COLO668 (cell line): ENCODE data around the gene ATF7IP.

Source experiments
- DNase-seq: peaks from one replicate; lab custom pipeline; 2025; ENCODE audit not compliant: unreplicated experiment; lab: John Stamatoyannopoulos, UW

Gene ATF7IP

DNA sequence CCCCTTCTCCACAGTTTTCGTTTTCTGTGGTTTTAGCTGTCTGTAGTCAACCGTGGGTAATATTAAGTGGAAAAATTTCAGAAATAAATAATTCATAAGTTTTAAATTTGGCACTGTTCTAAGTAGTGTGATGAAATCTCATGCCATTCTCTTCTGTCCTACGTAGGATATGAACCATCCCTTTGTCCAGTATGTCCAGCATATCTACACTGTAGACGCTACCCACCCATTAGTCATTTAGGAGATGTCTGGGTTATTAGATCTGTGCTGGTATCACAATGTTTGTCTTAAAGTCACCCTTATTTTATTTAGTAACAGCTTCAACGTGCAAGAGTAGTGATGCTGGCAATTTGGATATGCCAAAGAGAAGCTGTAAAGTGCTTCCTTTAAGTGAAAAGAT, 44.7 kb downstream of the ATF7IP start:
- DNase-seq, result no peak

DNA sequence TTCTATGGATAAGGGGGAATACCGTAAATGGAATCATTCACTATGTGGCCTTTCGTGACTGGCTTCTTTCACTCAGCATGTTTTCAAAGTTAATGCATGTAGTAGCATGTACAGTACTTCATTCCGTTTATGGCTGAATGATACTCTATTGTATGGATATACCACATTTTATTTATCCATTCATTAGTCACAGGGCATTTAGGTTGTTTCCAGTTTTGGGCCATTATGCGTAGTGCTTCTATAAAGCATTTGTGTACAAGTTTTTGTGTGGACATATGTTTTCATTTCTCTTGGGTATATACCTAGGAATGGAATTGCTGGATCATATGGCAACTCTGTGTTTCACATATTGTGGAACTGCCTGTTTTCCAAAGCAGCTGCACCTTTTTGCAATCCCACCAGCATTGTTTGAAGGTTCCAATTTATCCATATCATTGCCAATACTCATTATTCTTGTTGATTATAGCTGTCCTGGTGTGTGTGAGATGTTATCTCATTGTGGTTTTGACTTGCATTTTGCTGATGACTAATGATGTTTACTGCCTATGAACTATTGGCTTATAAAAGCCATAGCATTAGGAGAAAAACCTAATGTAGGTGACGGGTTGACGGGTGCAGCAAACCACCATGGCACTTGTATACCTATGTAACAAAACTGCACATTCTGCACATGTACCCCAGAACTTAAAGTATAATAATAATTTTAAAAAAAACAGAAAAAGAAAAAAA, 45.5 kb downstream of the ATF7IP start:
- no peak for DNase-seq

DNA sequence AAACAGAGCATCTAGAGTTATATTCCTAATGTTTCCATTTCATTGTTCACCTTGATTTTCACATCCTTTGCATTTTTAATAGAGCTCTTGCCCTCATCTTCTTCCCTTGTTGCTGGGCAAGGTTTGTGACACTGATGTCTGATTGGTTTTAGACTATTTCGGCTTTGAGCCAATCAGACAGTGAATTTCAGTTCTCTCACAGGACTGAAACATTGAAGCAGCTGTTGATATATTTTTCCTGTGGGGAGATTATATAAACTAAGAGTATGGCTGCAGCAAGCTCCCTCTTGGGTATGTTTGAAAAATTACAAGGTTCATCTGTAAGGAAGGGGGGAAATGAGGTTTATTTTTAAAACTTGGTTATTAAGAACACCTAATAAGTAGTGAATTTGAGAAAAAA, 51.2 kb downstream of the ATF7IP start:
- DNase-seq, result no peak

DNA sequence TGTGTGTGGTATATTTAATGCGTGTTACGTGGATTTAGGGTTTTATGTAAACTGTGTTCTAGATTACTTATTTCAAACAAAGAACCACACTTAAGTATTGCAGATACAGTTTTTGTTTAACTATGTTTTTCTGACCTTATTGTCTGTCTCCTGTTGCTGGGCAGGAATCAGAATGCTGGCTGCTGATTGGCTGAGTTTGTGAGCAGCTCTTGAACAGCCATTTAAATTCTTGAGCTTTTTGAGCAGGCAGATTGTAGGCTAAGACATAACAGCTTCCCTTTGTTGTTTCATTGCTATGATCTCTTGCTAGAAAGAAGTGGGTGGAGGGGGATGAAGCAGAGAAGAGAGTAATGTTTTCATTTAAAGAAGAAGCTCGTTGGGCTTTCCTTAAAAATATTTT, 52.2 kb downstream of the ATF7IP start:
- DNase-seq, result no peak

DNA sequence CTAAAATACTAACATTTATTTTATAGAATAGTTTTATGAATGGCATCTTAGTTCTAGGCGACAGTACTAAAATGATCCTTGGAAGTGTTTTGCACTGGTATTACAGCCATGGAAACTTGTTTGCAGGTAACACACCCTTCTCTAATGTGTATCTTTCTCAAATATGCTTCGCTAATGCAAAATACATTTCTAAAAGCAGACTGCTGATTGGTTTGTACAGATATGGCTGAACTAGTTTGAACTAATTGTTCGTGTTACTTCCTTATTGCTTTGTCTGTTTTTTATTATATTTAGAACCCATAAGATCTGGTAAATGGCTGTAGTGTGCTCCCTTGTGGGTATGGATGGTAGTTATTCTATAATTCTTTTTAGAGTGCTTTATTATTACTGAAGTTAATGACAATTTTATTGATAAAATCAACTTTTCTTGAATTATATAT, 53.0 kb downstream of the ATF7IP start:
- no peak for DNase-seq

DNA sequence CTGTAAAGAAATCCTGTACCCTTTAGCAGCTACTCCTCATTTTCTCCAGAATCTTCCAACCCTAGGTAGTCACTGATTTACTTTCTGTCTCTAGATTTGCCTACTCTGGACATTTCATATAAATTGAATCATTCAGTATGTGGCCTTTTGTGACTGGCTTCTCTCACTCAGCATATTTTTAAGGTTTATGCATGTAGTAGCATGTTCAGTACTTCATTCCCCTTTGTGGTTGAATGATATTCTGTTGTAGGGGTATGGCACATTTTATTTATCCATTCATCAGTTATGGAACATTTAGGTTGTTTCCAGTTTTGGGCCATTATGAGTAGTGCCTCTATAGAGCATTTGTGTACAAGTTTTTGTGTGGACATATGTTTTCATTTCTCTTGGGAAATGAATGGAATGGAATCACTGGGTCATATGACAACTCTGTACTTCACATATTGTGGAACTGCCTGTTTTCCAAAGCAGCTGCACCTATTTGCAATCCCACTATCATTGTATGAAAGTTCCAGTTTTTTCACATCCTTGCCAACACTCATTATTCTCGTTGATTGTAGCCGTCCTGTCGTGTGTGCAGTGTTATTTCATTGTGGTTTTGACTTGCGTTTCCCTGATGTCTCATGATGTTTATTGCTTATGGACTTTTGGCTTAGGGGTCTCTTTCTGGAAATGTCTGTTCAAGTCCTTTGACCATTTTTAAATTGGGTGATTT, 57.2 kb downstream of the ATF7IP start:
- DNase-seq, result no peak

DNA sequence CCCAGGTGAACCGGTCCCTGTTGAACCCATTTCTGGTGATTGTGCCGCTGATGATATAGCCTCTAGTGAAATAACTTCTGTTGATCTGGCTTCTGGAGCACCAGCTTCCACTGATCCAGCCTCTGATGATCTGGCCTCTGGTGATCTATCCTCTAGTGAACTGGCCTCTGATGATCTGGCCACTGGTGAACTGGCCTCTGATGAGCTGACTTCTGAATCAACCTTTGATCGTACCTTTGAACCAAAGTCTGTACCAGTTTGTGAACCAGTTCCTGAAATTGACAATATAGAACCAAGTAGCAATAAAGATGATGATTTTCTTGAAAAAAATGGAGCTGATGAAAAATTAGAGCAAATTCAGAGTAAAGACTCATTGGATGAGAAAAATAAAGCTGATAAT, 59.1 kb downstream of the ATF7IP start:
- DNase-seq, result no peak

DNA sequence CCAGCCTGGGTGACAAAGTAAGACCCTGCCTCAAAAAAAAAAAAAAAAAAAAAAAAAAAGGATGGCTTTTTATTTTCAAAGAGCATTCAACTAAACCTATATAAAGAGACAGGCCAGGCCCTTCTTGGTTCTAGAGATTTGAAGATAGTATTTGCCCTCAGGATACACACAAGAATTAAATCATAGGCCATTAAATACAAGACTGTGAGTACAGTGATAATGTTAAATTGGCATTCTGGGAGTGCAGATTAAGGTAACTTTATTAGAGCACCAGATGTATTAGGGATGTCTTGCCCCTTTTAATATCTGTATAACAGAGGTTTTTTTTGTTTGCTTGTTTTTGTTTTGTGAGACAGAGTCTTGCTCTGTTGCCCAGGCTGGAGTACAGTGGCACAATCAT, 61.3 kb downstream of the ATF7IP start:
- DNase-seq, result no peak

DNA sequence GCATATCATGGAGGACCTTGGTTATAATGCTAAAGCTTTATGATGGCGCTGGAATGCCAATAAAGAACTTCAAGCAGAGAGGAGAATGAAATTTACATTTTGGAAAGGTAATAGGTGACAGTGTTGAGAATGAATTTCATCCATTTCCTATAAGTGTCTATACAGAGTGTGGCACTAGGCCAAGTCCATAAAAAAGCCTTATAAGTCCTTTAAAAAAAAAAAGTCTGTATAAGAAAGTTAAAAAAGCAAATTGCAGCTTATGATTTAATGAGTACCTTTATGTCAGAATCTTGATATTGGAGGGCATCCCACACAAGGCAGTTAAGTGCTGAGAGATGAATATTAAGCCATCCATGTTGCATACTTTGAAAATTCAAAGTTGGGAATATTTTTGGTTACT, 62.4 kb downstream of the ATF7IP start:
- DNase-seq, result no peak

DNA sequence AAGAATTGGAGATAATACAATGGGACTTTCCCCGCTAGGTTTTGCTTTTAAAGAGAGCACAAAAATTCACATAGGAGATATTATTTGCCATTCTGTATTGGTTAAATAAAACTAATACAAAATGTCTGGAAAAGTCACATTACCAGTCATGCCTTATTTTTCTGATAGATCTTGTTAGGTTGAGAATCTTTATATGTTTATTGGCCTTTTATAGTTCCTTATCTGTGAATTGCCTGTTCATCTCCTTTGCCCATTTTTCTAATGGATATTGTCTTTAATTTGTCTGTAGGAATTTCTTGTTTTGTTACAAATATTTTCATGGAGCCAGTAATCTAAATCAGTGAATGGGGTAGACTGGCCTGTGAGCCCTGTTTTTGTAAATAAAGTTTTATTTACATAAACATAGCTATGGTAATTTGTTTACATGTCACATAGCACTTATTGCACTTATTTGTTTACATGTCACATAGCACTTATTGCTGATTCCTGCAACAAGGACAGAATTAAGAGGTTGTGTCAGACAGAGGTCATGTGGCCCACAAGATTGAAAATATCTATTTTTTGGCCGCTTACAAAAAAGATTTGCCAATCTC, 65.0 kb downstream of the ATF7IP start:
- DNase-seq, result no peak

DNA sequence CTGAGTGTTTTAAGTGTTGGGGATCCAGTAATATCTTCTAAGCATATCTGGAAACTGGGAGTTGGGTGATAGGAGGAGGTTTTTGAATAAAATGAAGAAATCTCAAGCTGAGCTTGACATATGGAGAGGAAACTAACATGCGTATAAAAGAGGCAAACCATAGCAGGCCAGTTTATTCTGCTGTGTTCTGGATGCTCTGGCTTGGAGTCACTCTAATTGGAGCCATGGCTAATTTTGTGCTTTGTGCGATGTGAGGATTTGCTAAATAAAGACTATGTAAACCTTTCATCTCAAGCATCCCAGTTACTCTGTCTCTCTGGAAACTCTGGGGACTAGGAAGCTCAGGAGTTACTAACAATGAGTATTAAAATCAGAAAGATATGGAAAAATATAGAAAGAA, 66.5 kb downstream of the ATF7IP start:
- DNase-seq, result no peak

DNA sequence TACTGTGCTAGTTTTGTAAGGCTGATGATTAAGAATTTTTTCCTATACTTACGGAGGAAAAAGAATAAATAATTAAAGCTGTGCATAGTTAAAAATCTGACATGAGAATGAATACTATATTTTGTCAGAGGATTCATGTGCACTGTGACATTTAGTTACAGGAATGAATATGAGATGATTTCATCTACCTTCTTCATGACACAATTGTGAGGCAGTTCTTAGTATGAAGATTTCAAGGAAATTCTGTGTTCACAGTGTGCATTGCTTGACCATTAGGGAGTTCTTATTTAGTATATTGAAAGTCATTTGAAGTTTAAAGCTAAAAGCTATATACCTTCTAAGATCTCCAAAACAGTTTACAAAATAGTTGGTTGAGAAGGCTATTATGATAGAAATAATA, 70.1 kb downstream of the ATF7IP start:
- DNase-seq, result no peak

DNA sequence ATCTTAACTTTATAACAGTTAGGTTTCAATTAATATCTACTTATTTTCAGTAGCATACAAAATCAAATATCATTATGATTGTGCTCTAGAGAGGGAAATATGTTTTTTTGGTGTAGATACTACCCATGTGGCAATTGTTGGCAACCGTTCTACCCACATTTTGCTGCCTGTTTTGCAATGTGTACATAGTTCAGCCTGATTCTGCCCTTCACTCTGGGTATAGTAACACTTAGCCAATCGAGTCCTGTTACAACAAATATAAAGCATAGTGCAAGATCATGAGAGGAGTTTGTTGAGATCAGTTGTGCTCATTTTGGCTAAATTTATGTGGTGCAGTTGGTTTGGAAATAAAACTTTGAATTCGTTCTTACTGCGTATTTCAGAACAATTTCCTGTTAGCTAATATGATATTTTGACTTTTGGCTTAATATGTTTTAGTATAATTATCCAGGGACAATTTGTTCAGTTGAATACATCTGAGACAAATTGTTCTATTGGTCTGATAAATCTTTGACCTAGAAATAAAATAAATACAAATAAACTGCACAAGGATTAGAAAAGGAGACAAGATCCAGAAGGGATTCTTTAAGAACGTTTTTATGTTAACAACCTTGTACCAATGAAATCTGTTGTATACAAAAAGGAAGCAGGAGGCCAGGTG, 76.9 kb downstream of the ATF7IP start:
- no peak for DNase-seq

DNA sequence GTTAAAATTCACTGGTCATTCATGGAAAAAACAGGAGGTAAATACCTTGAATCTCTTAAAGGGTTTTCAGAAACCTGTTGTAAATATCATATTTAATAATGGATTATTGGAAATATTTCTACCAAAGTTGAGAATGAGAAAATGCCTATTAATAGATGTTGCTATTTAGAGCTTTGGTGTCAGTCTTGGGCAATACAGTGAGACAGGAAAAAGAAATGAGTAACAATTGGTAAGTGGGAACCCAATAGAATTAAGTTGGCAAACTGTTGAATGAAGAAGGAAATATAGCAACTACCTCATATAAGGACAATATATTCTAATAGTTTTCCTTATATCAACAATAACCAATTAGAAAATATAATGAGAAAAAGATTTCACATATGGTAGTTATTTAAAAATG, 78.0 kb downstream of the ATF7IP start:
- DNase-seq, result no peak

DNA sequence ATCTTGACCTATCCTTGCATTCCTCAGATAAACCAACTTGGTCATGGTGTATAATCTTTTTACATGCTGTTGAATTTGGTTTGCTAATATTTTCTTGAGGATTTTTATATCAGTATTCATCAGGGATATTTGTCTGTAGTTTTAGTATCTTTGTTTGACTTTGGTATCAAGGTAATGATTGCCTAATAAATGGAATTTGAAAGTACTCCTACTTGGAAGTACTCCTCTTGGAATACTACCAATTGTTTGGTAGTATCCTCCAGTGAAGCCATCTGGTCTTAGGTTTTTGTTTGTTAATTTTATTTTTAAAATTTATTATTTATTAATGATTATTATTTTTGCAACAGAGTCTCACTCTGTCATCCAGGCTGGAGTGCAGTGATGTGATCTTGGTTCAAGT, 85.0 kb downstream of the ATF7IP start:
- DNase-seq, result no peak

DNA sequence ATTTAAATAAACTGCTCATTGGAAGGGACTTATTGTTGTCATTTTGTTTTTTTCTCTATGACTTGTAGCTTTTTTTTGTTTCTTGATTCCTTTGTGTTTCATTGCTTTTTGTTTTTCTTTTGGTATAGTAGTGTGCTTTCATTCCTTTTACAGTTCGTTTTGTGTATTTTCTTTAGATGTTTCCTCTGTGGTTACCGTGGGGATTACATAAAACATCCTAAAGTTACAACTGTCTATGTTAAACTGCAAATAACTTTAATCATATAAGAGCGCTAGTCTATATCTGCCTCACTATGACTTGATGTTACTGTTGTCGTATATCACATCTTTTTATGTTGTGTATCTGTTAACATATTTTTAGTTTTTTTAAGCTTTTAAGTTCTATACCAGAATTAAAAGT, 86.9 kb downstream of the ATF7IP start:
- no peak for DNase-seq

DNA sequence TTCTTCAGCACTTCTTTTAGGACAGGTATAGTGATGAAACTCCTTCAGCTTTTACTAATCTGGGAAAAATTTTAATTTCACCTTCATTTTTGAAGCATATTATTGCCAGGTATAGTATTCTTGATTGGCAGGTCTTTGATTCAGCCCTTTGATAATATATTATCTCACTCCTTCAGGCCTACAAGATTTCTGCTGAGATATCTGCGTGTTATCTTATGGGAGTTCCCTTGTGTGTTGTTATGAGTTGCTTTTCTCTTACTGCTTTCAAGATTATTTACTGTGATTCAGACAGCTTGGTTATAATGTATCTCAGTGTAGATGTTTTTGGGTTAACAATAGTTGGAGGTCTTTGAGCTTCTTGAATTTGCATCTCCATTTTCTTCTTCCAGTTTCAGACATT, 87.4 kb downstream of the ATF7IP start:
- no peak for DNase-seq

DNA sequence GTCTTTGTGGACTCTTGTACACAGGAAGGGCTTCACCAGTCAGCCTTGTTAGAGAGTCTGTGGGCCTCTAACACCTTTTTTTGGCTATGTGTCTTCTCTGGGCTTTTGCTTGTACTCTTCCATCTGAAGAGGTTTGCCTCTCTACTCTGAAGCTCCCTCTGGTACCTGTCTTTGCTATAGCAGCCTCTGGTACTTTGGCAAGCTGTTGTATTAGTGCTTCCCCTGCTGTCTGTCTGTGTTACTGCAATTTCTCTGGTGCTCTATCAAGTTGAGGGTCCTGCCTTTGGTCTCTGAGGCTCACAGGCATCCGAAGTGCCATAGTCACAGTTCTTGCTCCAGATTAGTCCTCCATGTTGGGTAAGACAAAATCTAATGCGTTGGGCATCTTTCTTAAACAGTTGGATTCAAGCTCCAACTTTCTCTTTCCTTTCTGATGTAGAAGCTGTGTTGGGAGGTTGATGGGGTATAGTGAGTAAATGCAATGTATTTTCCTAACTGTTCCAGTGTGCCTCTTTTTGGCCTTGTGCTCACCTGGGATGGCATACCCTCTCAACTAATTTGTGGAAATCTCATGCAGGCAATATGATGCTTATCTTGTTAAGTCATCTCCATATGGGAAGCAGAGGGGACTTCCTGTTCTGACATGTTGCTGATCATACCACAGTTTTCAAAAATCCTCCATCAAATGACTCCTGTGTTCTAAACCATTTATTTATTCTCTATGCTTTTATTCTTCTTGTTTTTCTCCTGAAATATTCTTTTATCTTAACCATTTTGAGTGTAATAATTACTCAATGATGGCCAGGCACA, 88.8 kb downstream of the ATF7IP start:
- no peak for DNase-seq

DNA sequence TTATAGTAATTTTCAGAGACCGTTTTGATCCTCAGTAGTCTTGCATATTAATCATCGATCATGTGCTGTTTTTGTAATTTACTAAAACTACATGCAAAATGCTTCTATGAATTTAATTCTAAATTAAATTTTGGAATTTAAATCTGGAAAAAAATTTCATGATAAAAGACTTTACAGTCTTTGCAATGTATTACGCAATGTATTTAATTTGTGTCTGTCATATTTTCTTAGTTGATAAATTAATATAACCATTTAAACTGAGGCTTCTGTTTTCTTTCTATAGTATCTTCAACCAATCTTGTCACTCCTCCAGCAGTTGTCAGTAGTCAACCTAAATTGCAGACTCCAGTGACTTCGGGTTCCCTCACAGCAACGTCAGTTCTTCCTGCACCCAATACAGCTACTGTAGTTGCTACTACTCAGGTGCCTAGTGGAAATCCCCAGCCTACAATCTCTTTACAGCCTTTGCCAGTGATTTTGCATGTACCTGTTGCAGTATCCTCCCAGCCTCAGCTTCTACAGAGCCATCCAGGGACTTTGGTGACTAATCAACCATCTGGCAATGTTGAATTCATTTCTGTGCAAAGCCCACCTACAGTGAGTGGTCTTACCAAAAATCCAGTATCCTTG, 94.8 kb downstream of the ATF7IP start:
- DNase-seq, result no peak

DNA sequence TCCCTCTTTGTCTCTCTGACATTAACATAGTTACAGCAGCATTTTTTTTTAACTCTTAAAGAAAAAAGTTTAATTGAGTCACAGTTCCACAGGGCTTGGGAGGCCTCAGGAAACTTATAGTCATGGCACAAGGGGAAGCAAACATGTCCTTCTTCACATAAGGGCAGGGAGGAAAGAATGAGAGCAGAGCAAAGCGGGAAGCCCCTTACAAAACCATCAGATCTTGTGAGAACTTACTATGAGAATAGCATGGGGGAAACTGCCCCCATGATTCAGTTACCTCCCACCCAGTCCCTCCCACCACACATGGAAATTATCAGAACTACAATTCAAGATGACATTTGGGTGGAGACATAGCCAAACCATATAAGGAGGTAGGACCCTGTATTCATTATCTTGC, 106.0 kb downstream of the ATF7IP start:
- DNase-seq, result no peak
